Stimulated activated naive CD8-positive, alpha-beta T cell treated with anti-CD3 and anti-CD28 coated beads, Interleukin-15, Interleukin-2, amounts not matched to agents 100 U/mL and 50 U/mL, for 24 hours (primary cell): ENCODE measurements around the gene ESRRG.
"Not testable (repeated sequence)": the region's sequence is repeated elsewhere in the genome, so short reads cannot be mapped to it uniquely, and the experiment has no call there.

ENCODE experiments used
- ATAC-seq: fragments of 150-1000 bp; cut with Tn5 transposase; one replicate; pipeline ENCODE4 v1.10.0; 2021
- DNase-seq: peaks from one replicate; pipeline ENCODE4 v3.0.0; 2021

The ESRRG gene

GRCh38 chr1:216704065-216704464, 19.2 kb downstream of the ESRRG start:
- not testable (repeated sequence) for ATAC-seq, DNase-seq

GRCh38 chr1:216702170-216702569, 21.1 kb downstream of the ESRRG start:
- ATAC-seq (no peak), DNase-seq (no peak)

GRCh38 chr1:216700779-216701178, 22.4 kb downstream of the ESRRG start:
- no peak for DNase-seq
- no peak for ATAC-seq

GRCh38 chr1:216691710-216692109, 31.5 kb downstream of the ESRRG start:
- no peak for ATAC-seq
- no peak for DNase-seq

- ATAC-seq (no peak), DNase-seq (no peak)
Measured at GRCh38 chr1:216690603-216691002, 32.6 kb downstream of the ESRRG start.

GRCh38 chr1:216688127-216688657, 35.0 kb downstream of the ESRRG start:
- no peak for ATAC-seq
- DNase-seq, result no peak

- DNase-seq, result no peak
- no peak for ATAC-seq
Measured at GRCh38 chr1:216686860-216687766, 36.1 kb downstream of the ESRRG start.

- DNase-seq (no peak), ATAC-seq (no peak)
Measured at GRCh38 chr1:216682752-216683151, 40.5 kb downstream of the ESRRG start.

- DNase-seq (no peak), ATAC-seq (no peak)
Measured at GRCh38 chr1:216679108-216679507, 44.1 kb downstream of the ESRRG start.

GRCh38 chr1:216670118-216670883, 52.9 kb downstream of the ESRRG start:
- ATAC-seq (no peak), DNase-seq (no peak)

GRCh38 chr1:216666441-216666840, 56.8 kb downstream of the ESRRG start:
- DNase-seq, result no peak
- ATAC-seq, result no peak

GRCh38 chr1:216665856-216666255, 57.4 kb downstream of the ESRRG start:
- no peak for ATAC-seq

GRCh38 chr1:216665406-216665805, 57.8 kb downstream of the ESRRG start:
- ATAC-seq, result no peak
- DNase-seq, result no peak

More at GRCh38 chr1:216665856-216666255, 57.4 kb downstream of the ESRRG start:
- no peak for DNase-seq

GRCh38 chr1:216662681-216663080, 60.5 kb downstream of the ESRRG start:
- no peak for ATAC-seq
- DNase-seq, result no peak

- ATAC-seq (no peak), DNase-seq (no peak)
Measured at GRCh38 chr1:216660561-216660960, 62.7 kb downstream of the ESRRG start.

- DNase-seq, result no peak
- no peak for ATAC-seq
Measured at GRCh38 chr1:216653001-216653400, 70.2 kb downstream of the ESRRG start.

- no peak for DNase-seq
- no peak for ATAC-seq
Measured at GRCh38 chr1:216651826-216652418, 71.3 kb downstream of the ESRRG start.

- DNase-seq, result no peak
- no peak for ATAC-seq
Measured at GRCh38 chr1:216643176-216643575, 80.1 kb downstream of the ESRRG start.

- no peak for DNase-seq
- ATAC-seq, result no peak
Measured at GRCh38 chr1:216641669-216642460, 81.4 kb downstream of the ESRRG start.

- ATAC-seq (no peak), DNase-seq (no peak)
Measured at GRCh38 chr1:216640100-216640499, 83.1 kb downstream of the ESRRG start.

- ATAC-seq, result no peak
- DNase-seq, result no peak
Measured at GRCh38 chr1:216632980-216633379, 90.2 kb downstream of the ESRRG start.

GRCh38 chr1:216630532-216630931, 92.7 kb downstream of the ESRRG start:
- no peak for ATAC-seq
- DNase-seq, result no peak
